Chondrocyte (in vitro differentiated cells): ENCODE results near the gene SLC29A3. TPM values are rescaled to one million over a fixed set of nuclear protein-coding genes. Genes with fewer than 3 reads are reported as not detected.

Source experiments
- DNase-seq: peaks from one replicate; pipeline ENCODE4 v3.0.0; 2021; ENCODE audit warnings: mixed read lengths, low spot score
- H3K27ac Mint-ChIP-seq: one replicate; pipeline ENCODE4 v1.8.0; 2021; ENCODE audit warnings: mild to moderate bottlenecking, moderate library complexity, mixed read lengths; ENCODE audit not compliant: unreplicated experiment
- H3K27me3 Mint-ChIP-seq: 2 replicates; pipeline ENCODE4 v1.8.0; 2021; ENCODE audit warnings: low read depth, mixed read lengths
- H3K36me3 Mint-ChIP-seq: 2 replicates; pipeline ENCODE4 v1.8.0; 2021; ENCODE audit warnings: low read depth, mixed read lengths
- H3K4me1 Mint-ChIP-seq: 2 replicates; pipeline ENCODE4 v1.8.0; 2021; ENCODE audit warnings: low read depth, mild to moderate bottlenecking, mixed read lengths
- H3K4me3 Mint-ChIP-seq: one replicate; pipeline ENCODE4 v1.8.0; 2021; ENCODE audit warnings: mild to moderate bottlenecking, moderate library complexity, mixed read lengths; ENCODE audit not compliant: unreplicated experiment
- H3K9me3 Mint-ChIP-seq: 2 replicates; pipeline ENCODE4 v1.8.0; 2021; ENCODE audit warnings: low read depth, mixed read lengths
- CTCF ChIP-seq: fragments of 200-600 bp; sonication (generic); IDR thresholded peaks from 2 replicates; pipeline ENCODE4 v1.5.0; 2021; ENCODE audit warnings: antibody characterized with exemption, mild to moderate bottlenecking, moderate library complexity
- total RNA-seq: library from RNA; stranded (reverse); gene quantifications from 3 replicates; pipeline ENCODE4 v1.2.1, GENCODE V29; 2021

Gene SLC29A3
- total RNA-seq, 1 donor from 2014 or later: 3.8 TPM

GRCh38 chr10:71289421-71290130 lies 29.5 kb upstream of the SLC29A3 start:
- no peak for TF ChIP-seq CTCF
- DNase-seq: no peak
- Mint-ChIP-seq H3K36me3 (peaks cover 37% of the 10 kb centered on the region), H3K4me3 (no peak overlapping the region), H3K27ac (no peak overlapping the region), H3K27me3 (no peaks in the 10 kb centered on the region), H3K9me3 (no peaks in the 10 kb centered on the region), H3K4me1 (no peaks in the 10 kb centered on the region)

GRCh38 chr10:71290331-71290730 lies 28.7 kb upstream of the SLC29A3 start:
- DNase-seq: no peak
- H3K4me3 Mint-ChIP-seq: no peak overlapping the region
- TF ChIP-seq CTCF: no peak
- peaks cover 40% of the 10 kb centered on the region for H3K36me3 Mint-ChIP-seq
- H3K4me1 Mint-ChIP-seq: no peaks in the 10 kb centered on the region
- no peaks in the 10 kb centered on the region for H3K27me3 Mint-ChIP-seq
- no peaks in the 10 kb centered on the region for H3K9me3 Mint-ChIP-seq
- H3K27ac Mint-ChIP-seq: no peak overlapping the region

- Mint-ChIP-seq H3K27me3 (no peaks in the 10 kb centered on the region), H3K4me1 (no peaks in the 10 kb centered on the region), H3K9me3 (no peaks in the 10 kb centered on the region), H3K27ac (no peak overlapping the region), H3K36me3 (peaks cover 44% of the 10 kb centered on the region), H3K4me3 (no peak overlapping the region)
- TF ChIP-seq CTCF: no peak
- no peak for DNase-seq
Observed at GRCh38 chr10:71290806-71291527, 28.1 kb upstream of the SLC29A3 start.

GRCh38 chr10:71291528-71291900 lies 27.5 kb upstream of the SLC29A3 start:
- TF ChIP-seq CTCF: no peak
- H3K9me3 Mint-ChIP-seq: no peaks in the 10 kb centered on the region
- no peak overlapping the region for H3K27ac Mint-ChIP-seq
- no peak for DNase-seq
- no peak overlapping the region for H3K4me3 Mint-ChIP-seq
- H3K27me3 Mint-ChIP-seq: no peaks in the 10 kb centered on the region
- H3K4me1 Mint-ChIP-seq: no peaks in the 10 kb centered on the region
- peaks cover 45% of the 10 kb centered on the region for H3K36me3 Mint-ChIP-seq

GRCh38 chr10:71292624-71293445 lies 26.2 kb upstream of the SLC29A3 start:
- Mint-ChIP-seq H3K27me3 (no peaks in the 10 kb centered on the region), H3K27ac (no peak overlapping the region), H3K4me3 (no peak overlapping the region), H3K9me3 (no peaks in the 10 kb centered on the region), H3K36me3 (peaks cover 44% of the 10 kb centered on the region), H3K4me1 (no peaks in the 10 kb centered on the region)
- no peak for DNase-seq
- TF ChIP-seq CTCF: no peak
